Measurements from ENCODE around the gene CSF3.

GRCh38 chr17:40035162-40035559 lies 19.9 kb downstream of the CSF3 start:
- peak; percentile 94 for TF ChIP-seq CTCF (IDR thresholded peaks at IDR 0.05; ENCODE audit: low read length)
- TF ChIP-seq EZH2 (IDR thresholded peaks at IDR 0.05; ENCODE audit: borderline replicate concordance, low read length): no peak

Measured in OCI-LY1 (cell line).